ENCODE results near the gene ZNF335. TPM values are rescaled to one million over a fixed set of nuclear protein-coding genes. Genes with fewer than 3 reads are reported as not detected.
"Not testable (repeated sequence)": the region's sequence is repeated elsewhere in the genome, so short reads cannot be mapped to it uniquely, and the experiment has no call there.

Gene ZNF335
- total and polyA plus RNA-seq, 2 of the 13 experiments (the other 11 are each of a cell fraction or from before 2014, with no cell fraction given) = 9.7 to 13.7 TPM

DNA sequence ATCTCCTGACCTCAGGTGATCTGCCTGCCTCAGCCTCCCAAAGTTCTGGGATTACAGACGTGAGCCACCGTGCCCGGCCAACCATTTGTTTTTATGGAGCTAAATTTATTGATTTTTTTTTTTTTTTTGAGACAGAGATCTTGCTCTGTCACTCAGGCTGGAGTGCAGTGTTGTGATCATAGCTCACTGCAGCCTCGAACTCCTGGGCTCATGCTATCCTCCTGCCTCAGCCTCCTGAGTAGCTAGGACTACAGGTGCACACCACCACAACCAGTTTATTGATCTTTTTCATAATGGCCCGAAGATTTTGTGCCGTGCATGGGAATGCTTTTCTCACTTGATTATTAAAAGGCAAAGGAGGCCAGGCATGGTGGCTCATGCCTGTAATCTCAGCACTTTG lies 16.8 kb upstream of the ZNF335 start:
- H3K4me3 ChIP-seq (replicated peaks in 1 of 3; ENCODE audit: insufficient read depth in 1 of 3, low read depth in 2 of 3, low read length in 3 of 3); H3K4me2 ChIP-seq (ENCODE audit: low read depth, low read length); BruUV-seq (replicated peaks); ATAC-seq; H3K27ac ChIP-seq (ENCODE audit: extremely low read length, insufficient read depth, low read length); in situ Hi-C loops (cut with HindIII; ENCODE audit: extremely low pct_ligation_motif_present, low pct_unique_long_range_greater_than_20kb); H4K20me1 ChIP-seq (ENCODE audit: insufficient read depth, low read length); H3K36me3 ChIP-seq (replicated peaks in 1 of 2; ENCODE audit: control insufficient read depth in 1 of 2, insufficient read depth in 2 of 2, low read length in 2 of 2); H2AFZ ChIP-seq (ENCODE audit: low read length); H3K9ac ChIP-seq (ENCODE audit: insufficient read depth, low read depth, low read length); H3K9me3 ChIP-seq (ENCODE audit: low read length); CTCF ChIA-PET (ENCODE audit: low intra/inter-chr PET ratio, low total read pairs); FAIRE-seq; DNase-seq (ENCODE audit: low spot score); H3K27me3 ChIP-seq (ENCODE audit: control insufficient read depth in 1 of 2, insufficient read depth in 2 of 2, low read length in 2 of 2); H3K79me2 ChIP-seq (ENCODE audit: insufficient read depth, low read length); intact Hi-C loops (cut with micrococcal nuclease; ENCODE audit: unreplicated experiment): not testable (repeated sequence)
- TF ChIP-seq, protein P1, sequence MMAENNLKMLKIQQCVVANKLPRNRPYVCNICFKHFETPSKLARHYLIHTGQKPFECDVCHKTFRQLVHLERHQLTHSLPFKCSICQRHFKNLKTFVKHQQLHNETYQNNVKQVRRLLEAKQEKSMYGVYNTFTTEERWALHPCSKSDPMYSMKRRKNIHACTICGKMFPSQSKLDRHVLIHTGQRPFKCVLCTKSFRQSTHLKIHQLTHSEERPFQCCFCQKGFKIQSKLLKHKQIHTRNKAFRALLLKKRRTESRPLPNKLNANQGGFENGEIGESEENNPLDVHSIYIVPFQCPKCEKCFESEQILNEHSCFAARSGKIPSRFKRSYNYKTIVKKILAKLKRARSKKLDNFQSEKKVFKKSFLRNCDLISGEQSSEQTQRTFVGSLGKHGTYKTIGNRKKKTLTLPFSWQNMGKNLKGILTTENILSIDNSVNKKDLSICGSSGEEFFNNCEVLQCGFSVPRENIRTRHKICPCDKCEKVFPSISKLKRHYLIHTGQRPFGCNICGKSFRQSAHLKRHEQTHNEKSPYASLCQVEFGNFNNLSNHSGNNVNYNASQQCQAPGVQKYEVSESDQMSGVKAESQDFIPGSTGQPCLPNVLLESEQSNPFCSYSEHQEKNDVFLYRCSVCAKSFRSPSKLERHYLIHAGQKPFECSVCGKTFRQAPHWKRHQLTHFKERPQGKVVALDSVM (CRISPR knock-in tag; IDR thresholded peaks at IDR 0.05) = peak; percentile 82; the same call in 1 of the 2 replicates
- TF ChIP-seq, protein P2, sequence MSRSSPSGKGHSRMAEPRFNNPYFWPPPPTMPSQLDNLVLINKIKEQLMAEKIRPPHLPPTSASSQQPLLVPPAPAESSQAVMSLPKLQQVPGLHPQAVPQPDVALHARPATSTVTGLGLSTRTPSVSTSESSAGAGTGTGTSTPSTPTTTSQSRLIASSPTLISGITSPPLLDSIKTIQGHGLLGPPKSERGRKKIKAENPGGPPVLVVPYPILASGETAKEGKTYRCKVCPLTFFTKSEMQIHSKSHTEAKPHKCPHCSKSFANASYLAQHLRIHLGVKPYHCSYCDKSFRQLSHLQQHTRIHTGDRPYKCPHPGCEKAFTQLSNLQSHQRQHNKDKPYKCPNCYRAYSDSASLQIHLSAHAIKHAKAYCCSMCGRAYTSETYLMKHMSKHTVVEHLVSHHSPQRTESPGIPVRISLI (CRISPR knock-in tag; IDR thresholded peaks at IDR 0.05; ENCODE audit: borderline replicate concordance) = peak; percentile 73
- TF ChIP-seq ZMYM3 (CRISPR knock-in tag; IDR thresholded peaks at IDR 0.05) (peak; percentile 42; the same call in 1 of the 2 replicates), ZNF460 (CRISPR knock-in tag; IDR thresholded peaks at IDR 0.05; ENCODE audit: borderline replicate concordance) (peak; percentile 84)
- 6% methylated on average over 6 of the region's 6 CpGs for WGBS (ENCODE audit: low lambda C conversion rate)
- POLR2A ChIA-PET = interaction anchor here (0.7 kb wide), 1 partner anchor 132 kb away, joined by 3 read pairs; no protein-coding TSS in a partner anchor
- H3K4me1 ChIP-seq (ENCODE audit: insufficient read depth, low read length) = peaks cover 11% of the 10 kb centered on the region

Measured in HepG2 (cell line).